ENCODE data around the gene NOS1AP.

GRCh38 chr1:162342452-162342983, 273.0 kb downstream of the NOS1AP start:
- TF ChIP-seq CTCF (IDR thresholded peaks at IDR 0.05) (no peak), EP300 (IDR thresholded peaks at IDR 0.05) (no peak)

Data from ovary (tissue), 3 donors.